DOHH2 (cell line): ENCODE results near the gene FCRL1.
A peak's percentile ranks its signal among the peaks of the same experiment; 100 is the strongest.

Source experiments
- H3F3A ChIP-seq: fragments of 200-600 bp; sonication (generic), shearing (Covaris generic); 2 replicates; pipeline ENCODE4 v1.6.0; 2016; ENCODE audit warnings: antibody characterized with exemption, mild to moderate bottlenecking; ENCODE audit not compliant: control insufficient read depth, insufficient read depth
- H3K27ac ChIP-seq: fragments of 200-600 bp; sonication (generic); 2 replicates; pipeline ENCODE4 v1.5.1; 2014; ENCODE audit warnings: low read depth, mild to moderate bottlenecking, low read length, moderate library complexity
- H3K27me3 ChIP-seq: fragments of 200-600 bp; sonication (generic); 2 replicates; pipeline ENCODE4 v1.6.1; 2014; ENCODE audit warnings: mild to moderate bottlenecking, low read length, mixed read lengths; ENCODE audit not compliant: control insufficient read depth
- H3K36me3 ChIP-seq: fragments of 200-600 bp; sonication (generic); 2 replicates; pipeline ENCODE4 v1.6.1; 2014; ENCODE audit warnings: mild to moderate bottlenecking, low read length, moderate library complexity, mixed read lengths; ENCODE audit not compliant: control insufficient read depth
- H3K4me1 ChIP-seq: fragments of 200-600 bp; sonication (generic); 2 replicates; pipeline ENCODE4 v1.6.1; 2014; ENCODE audit warnings: mild to moderate bottlenecking, low read length, mixed read lengths; ENCODE audit not compliant: control insufficient read depth
- H3K4me2 ChIP-seq: fragments of 200-600 bp; sonication (generic); 2 replicates; pipeline ENCODE4 v1.6.0; 2014; ENCODE audit warnings: mild to moderate bottlenecking, low read length, moderate library complexity
- H3K4me3 ChIP-seq: fragments of 200-600 bp; sonication (generic); 2 replicates; pipeline ENCODE4 v1.5.1; 2014; ENCODE audit warnings: mild to moderate bottlenecking, low read length, mixed read lengths
- H3K79me2 ChIP-seq: fragments of 200-600 bp; sonication (generic); 2 replicates; pipeline ENCODE4 v1.6.1; 2014; ENCODE audit warnings: mild to moderate bottlenecking, low read length, mixed read lengths; ENCODE audit not compliant: control insufficient read depth
- H3K9me2 ChIP-seq: fragments of 200-600 bp; sonication (generic); replicated peaks from 2 replicates; pipeline ENCODE4 v1.6.1; 2014; ENCODE audit warnings: mild to moderate bottlenecking, low read length, mixed read lengths; ENCODE audit not compliant: control insufficient read depth
- H3K9me3 ChIP-seq: fragments of 200-600 bp; sonication (generic); 2 replicates; pipeline ENCODE4 v1.6.1; 2014; ENCODE audit warnings: antibody characterized with exemption, low read length, mixed read lengths; ENCODE audit not compliant: control insufficient read depth, insufficient read depth
- H4K20me1 ChIP-seq: fragments of 200-600 bp; sonication (generic); 2 replicates; pipeline ENCODE4 v1.6.0; 2014; ENCODE audit warnings: low read depth, mild to moderate bottlenecking, antibody characterized with exemption, low read length, moderate library complexity; ENCODE audit not compliant: control insufficient read depth, insufficient read depth
- CTCF ChIP-seq: fragments of 200-600 bp; sonication (generic); IDR thresholded peaks from one replicate; pipeline ENCODE4 v1.5.1; 2014; ENCODE audit warnings: antibody characterized with exemption, mild to moderate bottlenecking, low read depth, low read length; ENCODE audit not compliant: poor library complexity, severe bottlenecking
- EZH2phosphoT487 ChIP-seq: fragments of 200-600 bp; sonication (generic); IDR thresholded peaks from 2 replicates; pipeline ENCODE4 v1.6.1; 2017; ENCODE audit warnings: borderline replicate concordance, mild to moderate bottlenecking, antibody characterized with exemption, low read length, moderate library complexity, mixed read lengths

Gene FCRL1

GRCh38 chr1:157775101-157775870, 44.6 kb downstream of the FCRL1 start:
- peak overlapping the region; percentile 64 for H3K4me3 ChIP-seq
- H3K36me3 ChIP-seq: no peaks in the 10 kb centered on the region
- H3K4me2 ChIP-seq: peak overlapping the region; percentile 81
- peaks cover 92% of the 10 kb centered on the region for H3K4me1 ChIP-seq
- no peaks in the 10 kb centered on the region for H3K79me2 ChIP-seq
- TF ChIP-seq EZH2phosphoT487 (no peak), CTCF (no peak)
- no peaks in the 10 kb centered on the region for H4K20me1 ChIP-seq
- no peaks in the 10 kb centered on the region for H3K9me2 ChIP-seq
- no peaks in the 10 kb centered on the region for H3K27me3 ChIP-seq
- peak overlapping the region; percentile 81 for H3K27ac ChIP-seq
- no peaks in the 10 kb centered on the region for H3K9me3 ChIP-seq
- peaks cover 7% of the 10 kb centered on the region; the same call in 1 of the 2 replicates for H3F3A ChIP-seq

- Histone ChIP-seq H3K4me3 (peak overlapping the region; percentile 64), H3K27ac (peak overlapping the region; percentile 81), H3K4me1 (peaks cover 88% of the 10 kb centered on the region), H4K20me1 (no peaks in the 10 kb centered on the region), H3K36me3 (no peaks in the 10 kb centered on the region), H3K79me2 (no peaks in the 10 kb centered on the region), H3F3A (peaks cover 7% of the 10 kb centered on the region; the same call in 1 of the 2 replicates), H3K9me3 (no peaks in the 10 kb centered on the region), H3K4me2 (peak overlapping the region; percentile 81), H3K9me2 (no peaks in the 10 kb centered on the region), H3K27me3 (no peaks in the 10 kb centered on the region)
- TF ChIP-seq EZH2phosphoT487 (no peak), CTCF (no peak)
Measured at GRCh38 chr1:157774412-157774811, 45.5 kb downstream of the FCRL1 start.

GRCh38 chr1:157773493-157774350, 46.2 kb downstream of the FCRL1 start:
- peak overlapping the region; percentile 81 for H3K27ac ChIP-seq

More at GRCh38 chr1:157773493-157774350, 46.2 kb downstream of the FCRL1 start:
- Histone ChIP-seq H3K4me2 (peak overlapping the region; percentile 81), H3F3A (peaks cover 7% of the 10 kb centered on the region; the same call in 1 of the 2 replicates), H3K9me2 (no peaks in the 10 kb centered on the region), H3K9me3 (no peaks in the 10 kb centered on the region), H3K79me2 (no peaks in the 10 kb centered on the region), H4K20me1 (no peaks in the 10 kb centered on the region), H3K4me1 (peaks cover 81% of the 10 kb centered on the region), H3K36me3 (no peaks in the 10 kb centered on the region), H3K27me3 (no peaks in the 10 kb centered on the region), H3K4me3 (peak overlapping the region; percentile 64)
- TF ChIP-seq EZH2phosphoT487 (no peak), CTCF (peak; percentile 96)
